Spleen (tissue), 7 donors: ENCODE data around the gene CHD5.

ENCODE experiments used
- POLR2A ChIP-seq, 3 donors: fragments of 450-650 bp; IDR thresholded peaks; one replicate each; pipeline ENCODE4 v1.5.1; 2017; ENCODE audit warnings: antibody characterized with exemption in 3 of 3, mild to moderate bottlenecking in 1 of 3
- TF ChIP-seq, protein P1 (sequence below), 11 experiments: fragments of 200-600 bp in 7 of 11; fragments of 450-650 bp in 4 of 11; sonication (generic) in 4 of 11; IDR thresholded peaks in 8 of 11; conservative IDR thresholded peaks in 3 of 11; 1 replicate in 7 of 11; 2 replicates in 4 of 11; pipeline versions ENCODE4 v1.4.0 to v1.8.0; 2016 to 2021; ENCODE audit warnings: antibody characterized with exemption in 11 of 11, inconsistent platforms in 4 of 11, mild to moderate bottlenecking in 1 of 11
- donor health status: DM: no; HTN: no; CAD: no; lungs with moderate emphysema.
- donor health status: DM: no; HTN: no; CAD: no.
- donor health status: DM: no; HTN: no; CAD: no.

DNA sequence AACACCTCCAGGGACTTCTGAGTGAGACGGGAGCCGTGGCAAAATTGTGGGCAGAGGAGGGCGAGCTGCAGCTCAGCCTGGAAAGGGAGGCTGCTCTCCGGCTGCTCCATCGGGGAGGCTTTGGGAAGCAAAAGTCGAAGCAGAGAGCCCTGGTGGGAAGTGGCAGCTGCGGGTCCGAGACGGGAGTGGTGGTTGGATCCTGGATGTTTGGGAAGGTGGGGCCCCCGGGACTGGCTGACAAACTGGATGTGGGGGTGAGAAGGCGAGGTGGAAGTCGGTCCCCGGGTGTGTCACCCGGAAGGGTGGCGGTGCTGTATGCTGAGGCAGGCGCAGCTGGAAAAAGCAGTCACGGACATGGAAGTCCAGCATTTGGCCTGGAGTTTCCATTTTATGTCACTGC lies 82.3 kb downstream of the CHD5 start:
- TF ChIP-seq, protein P1, sequence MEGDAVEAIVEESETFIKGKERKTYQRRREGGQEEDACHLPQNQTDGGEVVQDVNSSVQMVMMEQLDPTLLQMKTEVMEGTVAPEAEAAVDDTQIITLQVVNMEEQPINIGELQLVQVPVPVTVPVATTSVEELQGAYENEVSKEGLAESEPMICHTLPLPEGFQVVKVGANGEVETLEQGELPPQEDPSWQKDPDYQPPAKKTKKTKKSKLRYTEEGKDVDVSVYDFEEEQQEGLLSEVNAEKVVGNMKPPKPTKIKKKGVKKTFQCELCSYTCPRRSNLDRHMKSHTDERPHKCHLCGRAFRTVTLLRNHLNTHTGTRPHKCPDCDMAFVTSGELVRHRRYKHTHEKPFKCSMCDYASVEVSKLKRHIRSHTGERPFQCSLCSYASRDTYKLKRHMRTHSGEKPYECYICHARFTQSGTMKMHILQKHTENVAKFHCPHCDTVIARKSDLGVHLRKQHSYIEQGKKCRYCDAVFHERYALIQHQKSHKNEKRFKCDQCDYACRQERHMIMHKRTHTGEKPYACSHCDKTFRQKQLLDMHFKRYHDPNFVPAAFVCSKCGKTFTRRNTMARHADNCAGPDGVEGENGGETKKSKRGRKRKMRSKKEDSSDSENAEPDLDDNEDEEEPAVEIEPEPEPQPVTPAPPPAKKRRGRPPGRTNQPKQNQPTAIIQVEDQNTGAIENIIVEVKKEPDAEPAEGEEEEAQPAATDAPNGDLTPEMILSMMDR (IDR thresholded peaks at IDR 0.05 in 8 of 11, conservative IDR thresholded peaks at IDR 0.05 in 3 of 11): no peak
- TF ChIP-seq POLR2A (IDR thresholded peaks at IDR 0.05): no peak
